Ectodermal cell (in vitro differentiated cells): ENCODE data around the gene PTPRG.

Source experiments
- H3K27ac ChIP-seq: 2 replicates; pipeline ENCODE4 v1.7.0; 2013; ENCODE audit warnings: mild to moderate bottlenecking, low read depth, low read length; ENCODE audit not compliant: insufficient read depth, poor library complexity, severe bottlenecking
- H3K27me3 ChIP-seq: 2 replicates; pipeline ENCODE4 v1.7.0; 2013; ENCODE audit warnings: mild to moderate bottlenecking, low read length; ENCODE audit not compliant: insufficient read depth, control insufficient read depth, poor library complexity, severe bottlenecking
- H3K36me3 ChIP-seq: one replicate; pipeline ENCODE4 v1.7.0; 2013; ENCODE audit warnings: low read length; ENCODE audit not compliant: control insufficient read depth, insufficient read depth
- H3K4me1 ChIP-seq: one replicate; pipeline ENCODE4 v1.7.0; 2013; ENCODE audit warnings: low read length; ENCODE audit not compliant: control insufficient read depth, insufficient read depth
- H3K4me3 ChIP-seq: 2 replicates; pipeline ENCODE4 v1.7.0; 2013; ENCODE audit warnings: low read depth, low read length, control low read depth; ENCODE audit not compliant: insufficient read depth
- H3K9me3 ChIP-seq: 2 replicates; pipeline ENCODE4 v1.7.0; 2013; ENCODE audit warnings: mild to moderate bottlenecking, low read length, moderate library complexity; ENCODE audit not compliant: control insufficient read depth
- whole genome bisulfite sequencing, 2 experiments: methylation state at CpG; one replicate each; pipeline ENCODE4 v1.1.7; 2013; ENCODE audit warnings: missing lambda C conversion rate in 2 of 2; 5-methylcytosine and 5-hydroxymethylcytosine counted together

The PTPRG gene

DNA sequence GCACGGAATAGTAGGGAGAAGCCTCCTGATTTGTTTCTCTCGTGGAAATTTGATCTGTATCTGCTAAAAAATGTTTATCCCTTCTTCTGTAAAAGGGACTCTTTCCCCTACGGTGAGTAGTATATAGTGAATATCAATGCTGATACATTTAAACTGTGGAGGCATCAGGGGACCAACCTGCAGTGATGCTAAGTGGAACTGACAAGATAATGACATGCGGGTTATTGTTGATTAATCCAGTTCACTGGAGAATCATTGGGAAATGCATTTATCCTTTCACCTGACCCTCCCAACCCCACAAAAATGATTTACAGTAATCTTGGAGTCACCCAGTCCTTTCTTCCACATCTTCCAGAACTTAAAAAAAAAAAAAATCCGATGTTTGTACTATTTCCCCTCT lies 264.8 kb downstream of the PTPRG start:
- Histone ChIP-seq H3K27me3 (no peaks in the 10 kb centered on the region), H3K4me3 (no peak overlapping the region), H3K36me3 (no peaks in the 10 kb centered on the region), H3K4me1 (peaks cover 5% of the 10 kb centered on the region), H3K27ac (no peak overlapping the region), H3K9me3 (no peaks in the 10 kb centered on the region)
- WGBS, 2 experiments = 96 to 100% methylated on average over 4 to 5 of the region's 5 CpGs

DNA sequence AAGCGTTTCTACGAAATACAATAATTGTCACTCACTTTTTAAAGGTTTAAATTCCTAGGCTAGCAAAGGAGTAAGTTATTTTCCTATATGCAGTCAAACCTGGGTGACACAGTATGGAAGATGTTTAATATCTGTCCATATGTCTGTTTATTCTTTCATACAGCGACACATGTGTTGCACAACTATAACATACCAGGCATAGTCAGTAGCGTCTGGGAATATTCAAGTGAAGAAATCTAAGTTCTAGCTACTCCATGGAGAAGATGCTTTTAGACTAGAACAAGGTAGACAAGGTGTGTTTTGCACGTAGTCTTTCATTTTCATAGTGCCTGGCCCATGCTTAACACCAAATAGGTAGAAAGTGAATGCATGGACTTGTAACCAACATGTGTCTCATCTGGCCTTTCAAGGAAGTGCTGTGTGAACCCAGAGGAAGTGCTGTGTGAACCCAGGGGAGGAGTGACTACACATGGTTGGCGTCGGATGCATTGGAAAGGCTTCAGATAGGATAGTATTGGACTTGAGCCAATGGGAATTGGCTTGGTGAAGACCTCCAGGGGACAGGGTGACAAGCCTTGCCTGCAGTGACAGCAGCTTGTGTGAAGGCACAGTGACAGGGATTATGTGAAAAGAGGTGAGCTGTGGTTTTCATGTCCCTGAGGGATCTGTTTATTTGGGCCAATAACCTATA lies 267.0 kb downstream of the PTPRG start:
- Histone ChIP-seq H3K36me3 (no peaks in the 10 kb centered on the region), H3K9me3 (no peaks in the 10 kb centered on the region), H3K4me1 (peaks cover 5% of the 10 kb centered on the region), H3K27me3 (no peaks in the 10 kb centered on the region), H3K27ac (no peak overlapping the region), H3K4me3 (no peak overlapping the region)
- WGBS, 2 experiments = 95 to 97% methylated on average over 4 to 7 of the region's 7 CpGs

DNA sequence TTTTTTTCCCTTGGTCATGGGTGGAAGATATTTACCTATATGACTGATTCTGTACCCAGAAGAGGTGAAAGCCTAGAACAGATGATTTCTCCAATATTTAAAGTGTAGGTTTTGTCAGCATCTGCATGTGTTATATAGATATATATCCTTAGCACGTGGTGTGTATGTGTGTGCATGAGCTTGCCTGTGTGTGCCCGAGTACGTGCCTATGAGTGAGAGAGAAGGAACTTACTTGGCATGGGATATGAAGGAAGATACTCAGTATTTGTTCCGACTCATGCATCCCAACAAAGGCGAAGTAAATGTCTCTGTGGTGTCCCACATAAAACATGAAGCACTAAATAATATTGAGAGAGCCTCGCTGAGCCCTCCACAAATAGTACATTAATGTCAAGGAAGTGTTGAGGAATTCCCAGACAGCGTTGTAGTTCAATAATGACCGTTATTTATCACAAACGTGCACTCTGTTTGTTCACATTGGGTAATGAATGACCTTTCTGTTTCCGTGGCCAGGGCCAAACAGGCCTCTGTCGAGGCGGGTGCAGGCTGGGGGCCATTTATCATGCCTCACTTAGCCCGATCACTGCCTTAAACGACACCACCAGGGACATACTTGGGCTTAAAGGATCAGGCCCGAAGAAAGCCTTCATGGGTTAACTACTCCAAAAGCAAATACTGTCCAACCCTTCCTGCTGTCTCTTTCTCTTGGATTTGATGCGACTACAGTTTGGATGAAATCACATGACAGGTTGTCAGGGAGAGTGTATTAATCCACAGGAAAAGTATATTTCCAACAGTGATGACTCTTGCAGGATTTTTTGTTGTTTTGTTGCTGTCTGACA lies 267.7 kb downstream of the PTPRG start:
- H3K4me3 ChIP-seq = no peak overlapping the region
- H3K9me3 ChIP-seq = no peaks in the 10 kb centered on the region
- no peaks in the 10 kb centered on the region for H3K27me3 ChIP-seq
- 81 to 89% methylated on average over 16 of the region's 16 CpGs for WGBS, 2 experiments
- peaks cover 5% of the 10 kb centered on the region for H3K4me1 ChIP-seq
- no peak overlapping the region for H3K27ac ChIP-seq
- no peaks in the 10 kb centered on the region for H3K36me3 ChIP-seq

DNA sequence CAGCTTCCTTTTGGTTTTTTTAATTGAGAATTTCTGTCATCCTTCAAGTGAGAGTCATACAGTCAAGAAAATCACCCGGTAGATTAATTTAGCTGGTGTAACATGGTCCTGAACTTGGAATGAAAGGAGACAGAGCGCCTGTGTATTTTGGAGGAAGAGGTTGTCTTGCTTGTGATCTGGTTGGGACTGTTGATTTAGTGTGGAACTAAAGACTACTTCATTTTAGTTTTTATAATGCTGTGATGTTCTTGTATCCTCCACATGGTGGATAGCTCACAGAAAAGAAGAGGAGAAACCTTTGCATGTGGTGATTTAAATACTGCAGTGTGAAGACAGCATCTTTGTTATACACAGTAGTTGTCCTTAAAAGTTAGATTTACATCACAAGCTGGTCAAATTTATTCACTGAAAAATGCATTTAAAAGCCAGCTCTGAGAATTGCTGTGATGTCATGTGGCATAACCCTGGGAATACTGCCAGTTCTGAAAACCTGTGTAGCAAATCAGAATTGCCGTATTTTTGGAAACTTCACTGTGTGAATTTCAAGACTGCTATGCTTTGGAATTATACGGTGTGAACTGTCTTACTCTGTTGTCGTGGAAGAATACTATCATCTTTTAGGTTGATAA lies 268.5 kb downstream of the PTPRG start:
- Histone ChIP-seq H3K4me1 (peaks cover 5% of the 10 kb centered on the region), H3K27ac (no peak overlapping the region), H3K27me3 (no peaks in the 10 kb centered on the region), H3K36me3 (no peaks in the 10 kb centered on the region), H3K9me3 (no peaks in the 10 kb centered on the region), H3K4me3 (no peak overlapping the region)
- 93 to 94% methylated on average over 5 of the region's 5 CpGs for WGBS, 2 experiments

DNA sequence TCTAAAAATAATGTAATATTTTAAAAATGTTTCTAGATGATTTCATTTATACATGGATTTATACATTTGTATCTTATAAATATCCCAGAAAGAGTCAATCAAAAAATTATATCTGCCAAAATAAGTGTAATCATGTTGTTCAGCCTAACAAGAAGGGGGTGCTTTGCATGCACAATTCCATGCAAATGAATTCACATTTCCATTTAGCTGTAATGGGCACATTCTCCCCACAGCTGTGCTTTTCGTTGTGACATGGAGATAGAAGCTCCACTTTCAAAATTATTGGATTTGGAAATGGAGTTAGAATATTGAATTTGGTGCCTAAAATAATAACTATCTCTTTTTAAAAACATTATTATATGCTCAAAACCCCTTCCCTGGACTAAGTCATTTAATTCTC lies 270.6 kb downstream of the PTPRG start:
- Histone ChIP-seq H3K27ac (no peak overlapping the region), H3K27me3 (no peaks in the 10 kb centered on the region), H3K4me1 (peaks cover 5% of the 10 kb centered on the region), H3K4me3 (no peak overlapping the region), H3K36me3 (no peaks in the 10 kb centered on the region), H3K9me3 (no peaks in the 10 kb centered on the region)
- 100% methylated on average over 1 of the region's 1 CpG; no CpG with 5 or more reads in 1 of the 2 experiments for WGBS, 2 experiments

DNA sequence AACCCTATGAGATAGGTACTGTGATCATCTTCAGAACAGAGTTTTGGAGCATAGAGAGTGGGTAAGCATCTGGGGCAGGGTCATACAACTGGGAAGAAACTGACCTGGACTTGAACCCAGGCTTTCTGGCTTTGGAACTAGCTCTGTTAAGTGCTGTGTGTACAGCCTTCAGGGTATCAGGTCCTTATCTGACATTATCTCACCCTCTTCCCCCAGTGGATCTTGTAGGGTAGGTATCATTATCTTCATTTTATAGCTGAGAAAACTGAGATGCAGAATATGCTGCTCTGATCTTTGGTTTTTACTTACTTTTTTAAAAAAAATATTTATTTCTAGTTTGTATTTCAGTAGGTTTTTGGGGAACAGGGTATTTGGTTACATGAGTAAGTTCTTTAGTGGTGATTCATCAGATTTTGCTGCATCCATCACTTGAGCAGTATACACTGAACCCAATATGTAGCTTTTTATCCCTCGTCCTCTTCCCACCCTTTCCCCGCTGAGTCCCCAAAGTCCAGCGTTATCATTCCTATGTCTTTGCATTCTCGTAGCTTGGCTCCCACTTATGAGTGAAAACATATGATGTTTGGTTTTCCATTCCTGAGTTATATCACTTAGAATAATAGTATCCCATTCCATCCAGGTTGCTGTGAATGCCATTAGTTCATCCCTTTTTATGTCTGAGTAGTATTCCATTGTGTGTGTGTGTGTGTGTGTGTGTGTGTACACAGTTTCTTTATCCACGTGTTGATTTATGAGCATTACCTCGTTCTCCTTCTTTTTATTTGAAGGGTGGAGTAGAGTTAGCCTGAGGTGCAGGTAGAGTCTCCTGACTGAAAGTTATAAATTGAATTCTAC lies 271.2 kb downstream of the PTPRG start:
- WGBS, 2 experiments = 94% methylated on average over 4 to 6 of the region's 6 CpGs
- H3K4me3 ChIP-seq = no peak overlapping the region

DNA sequence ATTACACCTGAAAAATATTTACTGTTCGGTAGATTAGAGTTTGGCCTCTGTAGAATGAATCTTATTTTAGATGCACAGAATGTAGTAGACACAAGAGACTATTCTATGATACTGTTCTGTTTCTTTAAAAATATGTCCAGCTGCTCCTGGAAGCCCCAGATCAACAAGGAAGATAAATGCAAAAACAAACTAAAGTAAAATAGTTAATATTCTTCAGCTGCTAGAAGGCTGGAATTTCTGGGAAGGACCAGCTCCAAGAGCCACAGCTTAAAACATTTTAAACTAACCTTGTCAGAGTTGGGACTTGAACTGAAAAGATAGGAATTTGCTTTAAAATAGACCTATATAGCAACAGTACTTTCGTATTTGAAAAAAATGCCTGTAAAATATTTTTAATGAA lies 277.9 kb downstream of the PTPRG start:
- H3K4me1 ChIP-seq = no peaks in the 10 kb centered on the region
- H3K9me3 ChIP-seq = no peaks in the 10 kb centered on the region
- no peaks in the 10 kb centered on the region for H3K36me3 ChIP-seq
- no peak overlapping the region for H3K27ac ChIP-seq
- H3K27me3 ChIP-seq = no peaks in the 10 kb centered on the region
- WGBS, 2 experiments = 100% methylated on average over 1 to 2 of the region's 2 CpGs
- H3K4me3 ChIP-seq = no peak overlapping the region

More for the DNA sequence above, 271.2 kb downstream of the PTPRG start:
- Histone ChIP-seq H3K36me3 (no peaks in the 10 kb centered on the region), H3K4me1 (peaks cover 5% of the 10 kb centered on the region), H3K27ac (no peak overlapping the region), H3K9me3 (no peaks in the 10 kb centered on the region), H3K27me3 (no peaks in the 10 kb centered on the region)

DNA sequence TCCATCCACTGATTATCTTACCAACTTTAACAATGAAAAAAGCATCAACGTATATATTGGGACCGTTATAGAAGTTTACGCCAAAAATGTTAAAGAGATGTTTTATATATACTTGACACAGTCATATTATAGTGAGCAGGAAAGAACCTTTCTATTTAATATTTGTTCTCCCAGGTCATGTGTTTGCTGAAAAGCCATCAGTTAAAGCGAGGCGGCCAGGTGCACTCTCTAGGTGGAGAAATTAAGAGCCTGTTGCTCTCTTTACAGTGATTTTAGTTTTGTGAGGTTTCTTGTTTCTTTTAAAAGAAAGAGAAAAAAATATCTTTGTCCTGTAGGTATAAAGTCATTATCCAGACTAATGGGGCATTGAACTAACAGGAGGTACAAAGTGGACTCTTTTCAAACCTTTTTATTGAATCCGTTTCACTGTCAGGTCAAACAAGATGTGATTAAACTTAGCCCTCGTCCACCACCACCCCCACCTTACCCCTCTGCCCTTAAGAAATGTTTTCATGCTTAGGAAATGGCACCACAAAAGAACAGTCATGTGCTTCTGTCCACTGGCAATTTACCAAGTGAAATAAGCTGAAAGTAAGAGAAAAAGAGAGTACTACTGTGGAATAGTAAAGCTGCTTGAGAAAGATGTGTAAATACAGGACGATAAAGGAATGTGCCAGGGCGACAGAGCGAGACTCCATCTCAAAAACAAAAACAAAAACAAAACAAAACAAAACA lies 279.9 kb downstream of the PTPRG start:
- no peaks in the 10 kb centered on the region for H3K36me3 ChIP-seq
- H3K27ac ChIP-seq = no peak overlapping the region
- 92 to 96% methylated on average over 6 to 10 of the region's 10 CpGs for WGBS, 2 experiments
- H3K4me1 ChIP-seq = no peaks in the 10 kb centered on the region
- H3K27me3 ChIP-seq = no peaks in the 10 kb centered on the region
- no peaks in the 10 kb centered on the region for H3K9me3 ChIP-seq
- no peak overlapping the region for H3K4me3 ChIP-seq

DNA sequence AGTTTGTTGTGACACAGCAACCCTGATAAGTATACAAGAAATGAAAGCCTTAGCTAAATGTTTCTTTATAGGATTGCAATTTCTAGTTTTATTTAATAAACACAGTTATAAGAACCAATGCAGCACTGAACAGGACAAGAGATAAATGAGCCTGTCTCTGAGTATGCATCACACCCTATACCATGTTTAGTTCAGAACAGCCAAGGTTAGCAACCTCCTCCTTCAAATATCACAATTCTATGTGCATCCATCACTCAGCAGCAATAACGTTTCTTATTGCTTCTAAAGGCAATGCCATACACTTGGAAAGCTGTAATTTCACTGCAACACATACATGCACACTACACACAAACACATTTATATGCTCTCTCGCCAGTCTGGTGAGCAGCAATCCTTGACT lies 280.6 kb downstream of the PTPRG start:
- no peaks in the 10 kb centered on the region for H3K9me3 ChIP-seq
- WGBS, 2 experiments = 92 to 100% methylated on average over 2 of the region's 2 CpGs
- no peak overlapping the region for H3K4me3 ChIP-seq
- H3K36me3 ChIP-seq = no peaks in the 10 kb centered on the region
- H3K27ac ChIP-seq = no peak overlapping the region
- no peaks in the 10 kb centered on the region for H3K4me1 ChIP-seq
- H3K27me3 ChIP-seq = no peaks in the 10 kb centered on the region
